Tibial artery (tissue), 4 donors: Measurements from ENCODE around the gene ART5.

ENCODE experiments used
- DNase-seq, 2 donors: peaks; one replicate each; pipeline ENCODE4 v3.0.0-alpha.2; 2019
- H3K27ac ChIP-seq, 2 donors: fragments of 200-600 bp; sonication (generic) in 1 of 2; 1 replicate in 1 of 2; 2 replicates in 1 of 2; pipeline ENCODE4 v1.5.1; 2018 to 2019; ENCODE audit warnings: mild to moderate bottlenecking in 1 of 2
- H3K27me3 ChIP-seq, 2 donors: fragments of 200-600 bp; sonication (generic) in 1 of 2; one replicate each; pipeline versions ENCODE4 v1.5.1 to v1.6.0; 2016 to 2019
- H3K36me3 ChIP-seq, 3 donors: fragments of 200-600 bp; sonication (generic) in 2 of 3; one replicate each; pipeline ENCODE4 v1.5.1; 2016 to 2019; ENCODE audit warnings: mild to moderate bottlenecking in 2 of 3
- H3K4me1 ChIP-seq, 4 donors: fragments of 200-600 bp; sonication (generic) in 2 of 4; 1 replicate in 3 of 4; 2 replicates in 1 of 4; pipeline ENCODE4 v1.5.1; 2016 to 2019
- H3K4me3 ChIP-seq, 2 donors: fragments of 200-600 bp; sonication (generic) in 1 of 2; 1 replicate in 1 of 2; 2 replicates in 1 of 2; pipeline ENCODE4 v1.5.1; 2018 to 2019; ENCODE audit warnings: mild to moderate bottlenecking in 2 of 2
- H3K9me3 ChIP-seq, 3 donors: fragments of 200-600 bp; sonication (generic) in 1 of 3; one replicate each; pipeline ENCODE4 v1.5.1; 2016 to 2019
- intact Hi-C: fragments of 100-400 bp; cut with DNase I; formaldehyde crosslinking; loops from one replicate; pipeline ENCODE4 v1.15.0; 2023; ENCODE audit warnings: low total_unique reads
- TF ChIP-seq, protein P1 (sequence below), 2 experiments: fragments of 200-600 bp in 1 of 2; fragments of 450-650 bp in 1 of 2; IDR thresholded peaks; one replicate each; pipeline ENCODE4 v1.5.1; 2017 to 2019; ENCODE audit warnings: antibody characterized with exemption in 2 of 2, mild to moderate bottlenecking in 1 of 2, moderate library complexity in 1 of 2

ART5 gene

DNA sequence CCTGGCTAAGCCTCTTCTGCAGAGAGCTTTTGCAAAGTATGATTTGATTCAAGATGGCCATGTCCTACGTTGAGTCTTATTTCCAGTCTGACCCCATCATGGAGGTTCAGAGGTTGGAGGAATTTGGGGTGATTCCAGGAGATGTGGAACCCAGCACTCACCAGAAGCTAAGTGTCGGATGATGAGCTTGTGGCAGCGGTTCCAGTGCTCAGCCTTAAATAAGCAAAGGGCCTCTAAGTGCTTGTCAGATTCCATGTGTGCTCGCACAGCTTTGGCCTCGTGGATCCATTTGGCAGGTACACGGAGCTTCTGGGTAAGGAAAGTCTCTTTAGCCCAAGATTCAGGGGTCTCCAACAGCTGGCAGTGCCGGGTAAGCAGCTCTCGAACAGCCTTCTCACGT lies 41.2 kb upstream of the ART5 start:
- H3K4me1 ChIP-seq = no peaks in the 10 kb centered on the region
- no peak overlapping the region for H3K27ac ChIP-seq
- peaks cover 80 to 98% (median 84%) of the 10 kb centered on the region in 3 donors for H3K36me3 ChIP-seq
- TF ChIP-seq, protein P1, sequence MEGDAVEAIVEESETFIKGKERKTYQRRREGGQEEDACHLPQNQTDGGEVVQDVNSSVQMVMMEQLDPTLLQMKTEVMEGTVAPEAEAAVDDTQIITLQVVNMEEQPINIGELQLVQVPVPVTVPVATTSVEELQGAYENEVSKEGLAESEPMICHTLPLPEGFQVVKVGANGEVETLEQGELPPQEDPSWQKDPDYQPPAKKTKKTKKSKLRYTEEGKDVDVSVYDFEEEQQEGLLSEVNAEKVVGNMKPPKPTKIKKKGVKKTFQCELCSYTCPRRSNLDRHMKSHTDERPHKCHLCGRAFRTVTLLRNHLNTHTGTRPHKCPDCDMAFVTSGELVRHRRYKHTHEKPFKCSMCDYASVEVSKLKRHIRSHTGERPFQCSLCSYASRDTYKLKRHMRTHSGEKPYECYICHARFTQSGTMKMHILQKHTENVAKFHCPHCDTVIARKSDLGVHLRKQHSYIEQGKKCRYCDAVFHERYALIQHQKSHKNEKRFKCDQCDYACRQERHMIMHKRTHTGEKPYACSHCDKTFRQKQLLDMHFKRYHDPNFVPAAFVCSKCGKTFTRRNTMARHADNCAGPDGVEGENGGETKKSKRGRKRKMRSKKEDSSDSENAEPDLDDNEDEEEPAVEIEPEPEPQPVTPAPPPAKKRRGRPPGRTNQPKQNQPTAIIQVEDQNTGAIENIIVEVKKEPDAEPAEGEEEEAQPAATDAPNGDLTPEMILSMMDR (IDR thresholded peaks at IDR 0.05) = no peak
- no peaks in the 10 kb centered on the region for H3K9me3 ChIP-seq
- H3K4me3 ChIP-seq = no peak overlapping the region
- intact Hi-C loops = no loop called here
- H3K27me3 ChIP-seq = no peaks in the 10 kb centered on the region
- DNase-seq = no peak

DNA sequence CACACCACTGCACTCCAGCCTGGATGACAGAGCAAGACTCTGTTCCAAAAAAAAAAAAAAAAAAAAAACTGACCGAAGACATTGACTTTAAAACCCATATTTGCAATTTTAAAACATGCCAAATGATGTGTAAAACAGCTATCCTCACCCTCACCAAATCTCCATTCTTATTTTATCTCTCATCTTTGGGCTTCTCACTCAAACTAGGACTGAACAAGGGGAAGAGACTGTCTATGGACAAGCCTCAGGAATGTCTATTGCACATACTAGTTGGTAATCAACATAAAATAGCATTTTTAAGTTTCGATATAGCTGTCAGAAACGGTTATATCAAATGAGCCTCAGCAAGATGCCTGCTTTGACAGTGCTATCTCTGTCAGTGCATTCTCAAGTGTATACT lies 37.3 kb upstream of the ART5 start:
- DNase-seq = no peak
- H3K27ac ChIP-seq = no peak overlapping the region
- intact Hi-C loops = no loop called here
- peaks cover 92 to 100% (median 99%) of the 10 kb centered on the region in 3 donors for H3K36me3 ChIP-seq
- no peak overlapping the region for H3K4me3 ChIP-seq
- H3K27me3 ChIP-seq = no peaks in the 10 kb centered on the region
- no peaks in the 10 kb centered on the region for H3K9me3 ChIP-seq
- no peaks in the 10 kb centered on the region for H3K4me1 ChIP-seq
- TF ChIP-seq, protein P1 (IDR thresholded peaks at IDR 0.05) = no peak

DNA sequence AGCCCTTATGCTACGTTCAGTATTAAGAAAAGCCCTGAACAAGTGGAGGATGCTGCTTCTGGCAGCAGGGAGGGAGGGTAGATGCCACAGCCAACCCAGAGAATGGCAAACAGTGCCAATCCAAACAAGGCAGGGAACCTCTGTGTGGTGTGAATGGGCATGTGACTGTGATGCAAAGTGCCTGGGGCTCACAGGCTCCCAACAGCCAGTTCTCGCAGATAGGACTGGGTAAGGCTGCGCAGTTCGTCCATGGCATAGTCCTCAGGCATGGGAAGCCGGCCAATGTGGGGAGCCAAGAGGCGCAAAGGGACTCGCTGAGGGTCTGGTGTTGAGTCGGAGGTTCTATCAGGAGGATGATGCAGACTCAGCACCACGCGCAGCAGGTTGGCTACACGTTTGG lies 34.2 kb upstream of the ART5 start:
- TF ChIP-seq, protein P1 (IDR thresholded peaks at IDR 0.05) = no peak
- DNase-seq = no peak
- no peaks in the 10 kb centered on the region for H3K4me1 ChIP-seq

DNA sequence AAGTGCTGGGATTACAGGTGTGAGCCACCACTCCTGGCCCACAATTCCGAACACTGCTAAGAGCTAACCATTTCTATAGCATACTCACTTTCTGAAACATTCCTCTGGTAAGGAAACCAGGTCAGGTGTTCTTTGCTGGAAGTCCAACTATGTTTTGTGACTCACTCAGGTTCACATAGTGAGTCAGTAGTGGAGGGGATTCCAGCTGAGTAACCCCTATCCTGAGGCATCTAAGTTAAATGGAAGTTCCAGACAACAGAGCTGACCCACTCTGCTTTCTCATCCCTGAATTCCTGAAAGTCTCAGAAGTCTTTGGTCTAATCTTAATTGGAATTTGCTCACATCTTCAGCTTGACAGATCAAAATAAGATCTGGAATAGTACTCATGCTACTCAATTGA lies 32.4 kb upstream of the ART5 start:
- Histone ChIP-seq H3K27me3 (no peaks in the 10 kb centered on the region), H3K27ac (no peak overlapping the region), H3K9me3 (no peaks in the 10 kb centered on the region), H3K4me3 (no peak overlapping the region), H3K36me3 (peaks cover 89 to 100% (median 95%) of the 10 kb centered on the region in 3 donors), H3K4me1 (no peaks in the 10 kb centered on the region)
- intact Hi-C loops = no loop called here
- no peak for DNase-seq
- TF ChIP-seq, protein P1 (IDR thresholded peaks at IDR 0.05) = no peak

More for the DNA sequence above, 34.2 kb upstream of the ART5 start:
- Histone ChIP-seq H3K9me3 (no peaks in the 10 kb centered on the region), H3K27ac (no peak overlapping the region), H3K4me3 (no peak overlapping the region), H3K27me3 (no peaks in the 10 kb centered on the region), H3K36me3 (peaks cover 89 to 100% (median 95%) of the 10 kb centered on the region in 3 donors)
- intact Hi-C loops = no loop called here

DNA sequence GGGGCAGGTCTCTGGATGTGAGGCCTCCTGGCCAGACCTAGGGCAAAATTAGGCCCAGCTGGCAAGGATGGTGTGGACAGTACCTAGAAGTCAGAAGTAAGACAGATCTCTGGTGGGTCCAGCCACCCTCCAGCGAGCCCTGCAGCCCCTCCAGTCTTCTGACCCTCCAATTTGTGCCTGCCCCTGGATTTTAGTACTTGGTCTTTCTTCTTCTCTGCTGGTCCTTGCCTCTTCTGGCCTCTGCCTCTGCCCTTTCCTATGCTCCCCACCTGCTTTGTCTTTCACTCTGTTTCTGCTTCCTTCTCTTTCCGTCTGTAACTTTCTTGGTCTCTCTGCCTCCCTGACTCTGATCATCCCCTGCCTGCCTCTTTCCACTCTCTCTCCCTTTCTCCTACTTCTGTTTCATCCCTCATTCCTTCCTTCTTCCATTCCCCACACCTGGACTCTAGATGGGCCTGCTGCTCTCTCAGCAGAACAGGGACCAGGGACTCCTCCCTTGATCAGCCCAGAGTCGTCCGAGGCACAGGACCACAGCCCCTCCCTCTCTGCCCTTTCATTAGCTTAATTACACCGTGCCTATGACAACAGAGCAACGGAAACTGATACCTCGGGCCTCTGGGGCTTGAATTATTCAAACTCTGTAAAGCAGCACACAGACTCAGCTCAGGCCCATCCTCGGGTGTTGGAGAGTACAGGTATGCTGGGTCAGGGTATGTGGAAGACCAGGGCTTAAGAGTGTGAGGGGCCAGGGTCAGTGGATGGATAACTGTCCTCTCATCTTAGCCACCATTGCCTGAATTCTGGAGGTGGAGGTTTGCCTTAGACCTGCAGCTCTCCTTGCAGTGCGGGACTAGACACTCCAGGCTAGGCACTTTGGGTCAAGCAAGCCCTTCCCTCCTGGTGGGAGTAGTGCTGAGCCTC lies 29.8 kb upstream of the ART5 start, which contains the start of gene CHRNA10:
Gene CHRNA10 (minus strand): TSS at position 51 of the 921 bp plus-strand sequence. CDS start 72 bp downstream, outside the sequence.
- Histone ChIP-seq H3K9me3 (no peaks in the 10 kb centered on the region), H3K4me1 (no peaks in the 10 kb centered on the region), H3K27me3 (no peaks in the 10 kb centered on the region), H3K36me3 (peaks cover 78 to 100% (median 92%) of the 10 kb centered on the region in 3 donors), H3K4me3 (no peak within 1 kb of the TSS), H3K27ac (no peak within 1 kb of the TSS)
- intact Hi-C loops = no loop called here
- DNase-seq = no peak
- TF ChIP-seq, protein P1 (IDR thresholded peaks at IDR 0.05) = no peak
